Ascending aorta (tissue), 2 donors: ENCODE results near the gene AGAP1. TPM values are rescaled to one million over a fixed set of nuclear protein-coding genes. Genes with fewer than 3 reads are reported as not detected.

Source experiments
- DNase-seq, 2 donors: peaks; one replicate each; pipeline ENCODE4 v3.0.0-alpha.2; 2019; ENCODE audit warnings: low spot score in 2 of 2
- H3K27ac ChIP-seq, 2 donors: fragments of 200-600 bp; sonication (generic); one replicate each; pipeline ENCODE4 v1.5.1; 2016 to 2017; ENCODE audit warnings: mild to moderate bottlenecking in 1 of 2
- H3K27me3 ChIP-seq: fragments of 200-600 bp; sonication (generic); one replicate; pipeline ENCODE4 v1.5.1; 2017
- H3K36me3 ChIP-seq, 2 donors: fragments of 200-600 bp; sonication (generic); one replicate each; pipeline ENCODE4 v1.5.1; 2016
- H3K4me1 ChIP-seq, 2 donors: fragments of 200-600 bp; sonication (generic); one replicate each; pipeline ENCODE4 v1.5.1; 2016 to 2017; ENCODE audit warnings: mild to moderate bottlenecking in 1 of 2
- H3K4me3 ChIP-seq, 2 donors: fragments of 200-600 bp; sonication (generic); one replicate each; pipeline ENCODE4 v1.5.1; 2016 to 2017; ENCODE audit warnings: mild to moderate bottlenecking in 1 of 2
- H3K9me3 ChIP-seq, 2 donors: fragments of 200-600 bp; sonication (generic); one replicate each; pipeline ENCODE4 v1.5.1; 2016
- CTCF ChIP-seq, 3 experiments: fragments of 200-600 bp in 2 of 3; fragments of 450-650 bp in 1 of 3; sonication (generic) in 2 of 3; IDR thresholded peaks; one replicate each; pipeline ENCODE4 v1.5.1; 2016 to 2019; ENCODE audit warnings: antibody characterized with exemption in 3 of 3, mild to moderate bottlenecking in 1 of 3, moderate library complexity in 1 of 3
- intact Hi-C: fragments of 100-400 bp; cut with DNase I; formaldehyde crosslinking; loops from one replicate; pipeline ENCODE4 v1.15.1; 2023
- total RNA-seq: library from RNA; depleted of rRNA; stranded (reverse); fragments of >200 nt; gene quantifications from one replicate; pipeline ENCODE4 v1.1.0, GENCODE V29; 2016

AGAP1 gene
- total RNA-seq, 1 donor from 2014 or later = 19.7 TPM

GRCh38 chr2:235784788-235785187, 290.9 kb downstream of the AGAP1 start:
- no peaks in the 10 kb centered on the region for H3K27me3 ChIP-seq
- no peaks in the 10 kb centered on the region for H3K36me3 ChIP-seq
- H3K9me3 ChIP-seq = no peaks in the 10 kb centered on the region
- intact Hi-C loops = loop anchor here (5.0 kb wide), 1 partner anchor 393 kb away; no protein-coding TSS in a partner anchor
- no peaks in the 10 kb centered on the region for H3K4me1 ChIP-seq
- DNase-seq = no peak
- H3K27ac ChIP-seq = no peak overlapping the region
- H3K4me3 ChIP-seq = no peak overlapping the region
- no peak for TF ChIP-seq CTCF (IDR thresholded peaks at IDR 0.05)

- no peak for DNase-seq
- Histone ChIP-seq H3K27ac (no peak overlapping the region), H3K27me3 (no peaks in the 10 kb centered on the region), H3K4me3 (no peak overlapping the region), H3K9me3 (no peaks in the 10 kb centered on the region), H3K36me3 (no peaks in the 10 kb centered on the region), H3K4me1 (no peaks in the 10 kb centered on the region)
- intact Hi-C loops = loop anchor here (5.0 kb wide), 1 partner anchor 388 kb away; no protein-coding TSS in a partner anchor
- TF ChIP-seq CTCF (IDR thresholded peaks at IDR 0.05) = no peak
Observed at GRCh38 chr2:235789552-235789951, 295.7 kb downstream of the AGAP1 start.

- intact Hi-C loops = no loop called here
- Histone ChIP-seq H3K9me3 (no peaks in the 10 kb centered on the region), H3K4me1 (no peaks in the 10 kb centered on the region), H3K27ac (no peak overlapping the region), H3K27me3 (no peaks in the 10 kb centered on the region), H3K4me3 (no peak overlapping the region), H3K36me3 (peaks cover 0 to 5% of the 10 kb centered on the region in 2 donors)
- no peak for TF ChIP-seq CTCF (IDR thresholded peaks at IDR 0.05)
- no peak for DNase-seq
Observed at GRCh38 chr2:235793163-235793752, 299.4 kb downstream of the AGAP1 start.

- Histone ChIP-seq H3K36me3 (peaks cover 15 to 28% of the 10 kb centered on the region in 2 donors), H3K27ac (no peak overlapping the region)
- intact Hi-C loops = no loop called here
Observed at GRCh38 chr2:235799281-235799680, 305.4 kb downstream of the AGAP1 start.

GRCh38 chr2:235802542-235802941, 308.7 kb downstream of the AGAP1 start:
- Histone ChIP-seq H3K36me3 (peaks cover 15 to 28% of the 10 kb centered on the region in 2 donors), H3K4me1 (no peaks in the 10 kb centered on the region), H3K4me3 (no peak overlapping the region), H3K27me3 (no peaks in the 10 kb centered on the region), H3K9me3 (no peaks in the 10 kb centered on the region), H3K27ac (no peak overlapping the region)
- no peak for TF ChIP-seq CTCF (IDR thresholded peaks at IDR 0.05)
- DNase-seq = no peak
- intact Hi-C loops = no loop called here

More at GRCh38 chr2:235799281-235799680, 305.4 kb downstream of the AGAP1 start:
- Histone ChIP-seq H3K4me1 (no peaks in the 10 kb centered on the region), H3K27me3 (no peaks in the 10 kb centered on the region), H3K9me3 (no peaks in the 10 kb centered on the region), H3K4me3 (no peak overlapping the region)
- TF ChIP-seq CTCF (IDR thresholded peaks at IDR 0.05) = no peak
- DNase-seq = no peak
